ENCODE results near the gene SEMA3F.

Gene SEMA3F

GRCh38 chr3:50139308-50139707, 15.8 kb upstream of the SEMA3F start:
- Histone ChIP-seq H3K4me3 (ENCODE audit: low read depth in 1 of 2, low read length in 1 of 2) (no peak overlapping the region), H3K36me3 (no peaks in the 10 kb centered on the region), H3K4me1 (ENCODE audit: control insufficient read depth in 1 of 2, insufficient read depth in 1 of 2, low read depth in 1 of 2, low read length in 1 of 2) (peaks cover 4 to 6% of the 10 kb centered on the region in 2 experiments), H3K27me3 (peaks cover 6% of the 10 kb centered on the region), H3K9me3 (no peaks in the 10 kb centered on the region), H3K27ac (no peak overlapping the region)
- TF ChIP-seq CTCF (IDR thresholded peaks at IDR 0.05), result no peak

GRCh38 chr3:50139718-50140423, 15.3 kb upstream of the SEMA3F start:
- H3K27ac ChIP-seq, result no peak overlapping the region
- TF ChIP-seq CTCF (IDR thresholded peaks at IDR 0.05), result no peak
- H3K36me3 ChIP-seq, result no peaks in the 10 kb centered on the region
- no peak overlapping the region for H3K4me3 ChIP-seq (ENCODE audit: low read depth in 1 of 2, low read length in 1 of 2)
- H3K27me3 ChIP-seq, result peaks cover 6% of the 10 kb centered on the region
- peaks cover 4 to 6% of the 10 kb centered on the region in 2 experiments for H3K4me1 ChIP-seq (ENCODE audit: control insufficient read depth in 1 of 2, insufficient read depth in 1 of 2, low read depth in 1 of 2, low read length in 1 of 2)
- no peaks in the 10 kb centered on the region for H3K9me3 ChIP-seq

- Histone ChIP-seq H3K36me3 (no peaks in the 10 kb centered on the region), H3K4me1 (ENCODE audit: control insufficient read depth in 1 of 2, insufficient read depth in 1 of 2, low read depth in 1 of 2, low read length in 1 of 2) (peaks cover 4 to 6% of the 10 kb centered on the region in 2 experiments), H3K9me3 (no peaks in the 10 kb centered on the region), H3K4me3 (ENCODE audit: low read depth in 1 of 2, low read length in 1 of 2) (no peak overlapping the region), H3K27me3 (peaks cover 6% of the 10 kb centered on the region), H3K27ac (no peak overlapping the region)
- TF ChIP-seq CTCF (IDR thresholded peaks at IDR 0.05), result no peak
Measured at GRCh38 chr3:50140990-50141389, 14.1 kb upstream of the SEMA3F start.

GRCh38 chr3:50146316-50146901, 8.7 kb upstream of the SEMA3F start:
- H3K27me3 ChIP-seq, result no peaks in the 10 kb centered on the region
- no peaks in the 10 kb centered on the region for H3K9me3 ChIP-seq
- no peak for TF ChIP-seq CTCF (IDR thresholded peaks at IDR 0.05)
- no peaks in the 10 kb centered on the region for H3K4me1 ChIP-seq (ENCODE audit: control insufficient read depth in 1 of 2, insufficient read depth in 1 of 2, low read depth in 1 of 2, low read length in 1 of 2)
- H3K27ac ChIP-seq, result no peak overlapping the region
- H3K36me3 ChIP-seq, result no peaks in the 10 kb centered on the region
- no peak overlapping the region for H3K4me3 ChIP-seq (ENCODE audit: low read depth in 1 of 2, low read length in 1 of 2)

- TF ChIP-seq CTCF (IDR thresholded peaks at IDR 0.05), result no peak
- no peaks in the 10 kb centered on the region for H3K36me3 ChIP-seq
- H3K4me1 ChIP-seq (ENCODE audit: control insufficient read depth in 1 of 2, insufficient read depth in 1 of 2, low read depth in 1 of 2, low read length in 1 of 2), result no peaks in the 10 kb centered on the region
- H3K4me3 ChIP-seq (ENCODE audit: low read depth in 1 of 2, low read length in 1 of 2), result no peak overlapping the region
- H3K9me3 ChIP-seq, result no peaks in the 10 kb centered on the region
- H3K27me3 ChIP-seq, result peaks cover 6% of the 10 kb centered on the region
- H3K27ac ChIP-seq, result no peak overlapping the region
Measured at GRCh38 chr3:50147016-50147415, 8.1 kb upstream of the SEMA3F start.
